ENCODE measurements around the gene HIGD1C. TPM values are rescaled to one million over a fixed set of nuclear protein-coding genes. Genes with fewer than 3 reads are reported as not detected.

The HIGD1C gene
- total RNA-seq, 1 donor from 2014 or later: not detected

GRCh38 chr12:50988051-50988450 lies 35.7 kb downstream of the HIGD1C start:
- H3K27ac ChIP-seq: no peak overlapping the region
- peaks cover 59% of the 10 kb centered on the region for H3K36me3 ChIP-seq
- H3K4me1 ChIP-seq: peaks cover 28% of the 10 kb centered on the region

DNA sequence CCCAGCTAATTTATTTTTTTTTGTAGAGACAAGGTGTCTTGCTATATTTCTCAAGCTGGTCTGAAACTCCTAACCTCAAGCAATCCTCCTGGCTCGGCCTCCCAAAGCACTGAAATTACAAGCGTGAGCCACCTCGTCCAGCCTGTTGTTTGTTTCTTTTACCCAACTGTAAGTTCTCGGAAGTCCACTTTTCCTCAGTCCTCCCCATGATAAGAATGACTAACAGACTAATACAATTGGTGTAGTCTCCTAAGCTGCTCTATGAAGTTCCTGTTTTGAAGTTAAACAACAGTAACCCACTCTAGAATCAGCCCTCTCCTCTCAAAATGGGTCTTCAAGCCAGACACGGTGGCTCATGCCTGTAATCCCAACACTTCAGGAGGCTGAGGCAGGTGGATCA lies 36.5 kb downstream of the HIGD1C start:
- intact Hi-C loops (cut with DNase I): loop anchor here (5.0 to 10.0 kb wide), 2 partner anchors 54 to 162 kb away; no protein-coding TSS in a partner anchor
- no peak for ATAC-seq
- peaks cover 28% of the 10 kb centered on the region for H3K4me1 ChIP-seq
- H3K9me3 ChIP-seq: no peaks in the 10 kb centered on the region
- no peak for DNase-seq
- TF ChIP-seq CTCF (IDR thresholded peaks at IDR 0.05): no peak
- H3K36me3 ChIP-seq: peaks cover 59% of the 10 kb centered on the region
- no peak overlapping the region for H3K4me3 ChIP-seq
- H3K27ac ChIP-seq: no peak overlapping the region
- no peaks in the 10 kb centered on the region for H3K27me3 ChIP-seq (ENCODE audit: low read depth)

More at GRCh38 chr12:50988051-50988450, 35.7 kb downstream of the HIGD1C start:
- DNase-seq: no peak
- intact Hi-C loops (cut with DNase I): loop anchor here (5.0 to 10.0 kb wide), 2 partner anchors 53 to 161 kb away; no protein-coding TSS in a partner anchor
- Histone ChIP-seq H3K4me3 (no peak overlapping the region), H3K27me3 (ENCODE audit: low read depth) (no peaks in the 10 kb centered on the region), H3K9me3 (no peaks in the 10 kb centered on the region)
- no peak for TF ChIP-seq CTCF (IDR thresholded peaks at IDR 0.05)
- no peak for ATAC-seq

DNA sequence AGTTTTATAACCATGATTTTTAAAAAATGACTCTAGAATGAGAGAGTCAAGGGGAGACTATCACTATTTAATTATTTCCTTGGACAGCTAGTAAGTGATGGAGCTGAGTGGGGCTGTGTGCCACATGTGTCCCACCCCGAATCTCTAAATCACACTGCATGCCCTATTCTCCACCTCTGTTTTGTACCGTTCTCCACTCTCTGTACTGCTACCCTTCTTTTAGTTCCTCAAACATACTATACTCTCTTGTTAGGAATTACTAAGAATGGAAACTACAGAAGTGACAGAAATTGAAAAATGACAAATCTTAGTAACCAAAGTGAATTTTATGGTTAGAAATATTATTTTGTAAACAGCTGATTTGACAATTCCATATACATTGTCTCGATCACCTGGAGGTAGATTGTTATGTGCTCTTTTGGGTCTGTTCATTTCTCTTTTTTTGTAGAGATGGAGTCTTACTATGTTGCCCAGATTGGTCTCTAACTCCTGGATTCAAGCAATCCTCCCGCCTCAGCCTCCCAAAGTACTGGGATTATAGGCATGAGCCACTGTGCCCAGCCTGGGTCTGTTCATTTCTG lies 37.9 kb downstream of the HIGD1C start:
- Histone ChIP-seq H3K9me3 (no peaks in the 10 kb centered on the region), H3K27me3 (ENCODE audit: low read depth) (no peaks in the 10 kb centered on the region), H3K4me3 (no peak overlapping the region), H3K4me1 (peaks cover 20% of the 10 kb centered on the region), H3K36me3 (peaks cover 71% of the 10 kb centered on the region), H3K27ac (no peak overlapping the region)
- DNase-seq (no peak), ATAC-seq (no peak)
- no peak for TF ChIP-seq CTCF (IDR thresholded peaks at IDR 0.05)
- intact Hi-C loops (cut with DNase I): no loop called here

DNA sequence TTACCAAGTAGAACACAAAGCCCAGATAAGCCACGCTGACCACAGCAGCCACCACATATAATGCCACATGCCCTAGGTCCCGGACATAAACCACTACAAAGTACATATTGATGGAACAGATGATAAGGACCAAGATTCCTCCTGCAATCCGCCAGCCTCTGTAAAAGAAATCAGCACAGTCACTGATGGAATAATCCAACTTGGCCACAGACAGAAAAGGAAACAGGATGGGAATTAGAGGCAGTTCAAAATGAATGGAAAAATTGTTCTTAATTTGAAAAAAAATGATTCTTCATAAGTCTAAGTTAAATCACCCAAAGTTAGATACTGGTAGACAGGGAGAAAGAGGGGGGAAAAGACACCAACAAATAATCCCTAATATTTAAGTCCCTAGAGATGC lies 38.4 kb downstream of the HIGD1C start:
- Histone ChIP-seq H3K4me1 (peaks cover 14% of the 10 kb centered on the region), H3K27ac (no peak overlapping the region), H3K4me3 (no peak overlapping the region), H3K27me3 (ENCODE audit: low read depth) (no peaks in the 10 kb centered on the region), H3K36me3 (peaks cover 76% of the 10 kb centered on the region), H3K9me3 (no peaks in the 10 kb centered on the region)
- intact Hi-C loops (cut with DNase I): no loop called here
- ATAC-seq: no peak
- DNase-seq: no peak
- no peak for TF ChIP-seq CTCF (IDR thresholded peaks at IDR 0.05)

GRCh38 chr12:50991291-50991690 lies 38.9 kb downstream of the HIGD1C start:
- no peak for ATAC-seq
- Histone ChIP-seq H3K36me3 (peaks cover 81% of the 10 kb centered on the region), H3K4me1 (peaks cover 9% of the 10 kb centered on the region), H3K4me3 (no peak overlapping the region), H3K27me3 (ENCODE audit: low read depth) (no peaks in the 10 kb centered on the region), H3K27ac (no peak overlapping the region), H3K9me3 (no peaks in the 10 kb centered on the region)
- no peak for TF ChIP-seq CTCF (IDR thresholded peaks at IDR 0.05)
- intact Hi-C loops (cut with DNase I): no loop called here
- no peak for DNase-seq

Data from lower lobe of right lung (tissue), 2 donors.